ENCODE results near the gene EIPR1. TPM values are rescaled to one million over a fixed set of nuclear protein-coding genes. Genes with fewer than 3 reads are reported as not detected.

EIPR1 gene
- polyA plus RNA-seq, 1 donor (not counting 4 experiments of a cell fraction or from before 2014, with no cell fraction given), result 44.3 TPM

GRCh38 chr2:3244486-3244885, 133.1 kb downstream of the EIPR1 start:
- Histone ChIP-seq H4K20me1 (ENCODE audit: control insufficient read depth, extremely low read depth, insufficient read depth, low read length) (no peaks in the 10 kb centered on the region), H3K9me1 (ENCODE audit: control insufficient read depth, extremely low read depth, insufficient read depth, low read length) (no peaks in the 10 kb centered on the region), H3K9me3 (ENCODE audit: control insufficient read depth, low read depth, low read length) (no peaks in the 10 kb centered on the region), H3K79me2 (ENCODE audit: control insufficient read depth, insufficient read depth, low read length) (no peaks in the 10 kb centered on the region), H3K27me3 (ENCODE audit: control insufficient read depth, extremely low read depth, insufficient read depth, low read length) (no peaks in the 10 kb centered on the region), H3K9ac (ENCODE audit: control insufficient read depth, extremely low read depth, insufficient read depth, low read length) (no peak overlapping the region), H3K4me2 (ENCODE audit: control insufficient read depth, extremely low read depth, insufficient read depth, low read depth, low read length) (no peak overlapping the region), H3K27ac (ENCODE audit: control insufficient read depth, insufficient read depth, low read length) (no peak overlapping the region), H3K4me1 (ENCODE audit: control insufficient read depth, extremely low read depth, insufficient read depth, low read length) (no peaks in the 10 kb centered on the region), H3K4me3 (ENCODE audit: control insufficient read depth in 2 of 3, extremely low read depth in 1 of 3, insufficient read depth in 2 of 3, low read depth in 1 of 3, low read length in 3 of 3) (no peak overlapping the region), H3K36me3 (ENCODE audit: control insufficient read depth in 2 of 2, extremely low read depth in 1 of 2, insufficient read depth in 2 of 2, low read length in 2 of 2) (no peaks in the 10 kb centered on the region), H2AFZ (ENCODE audit: control insufficient read depth, low read length) (no peak overlapping the region)
- FAIRE-seq (no peak), DNase-seq (ENCODE audit: low read depth, low spot score) (no peak)
- dilution Hi-C loops (cut with MboI; ENCODE audit: extremely low pct_ligation_motif_present, low sequenced_read_pairs), result no loop called here
- TF ChIP-seq EZH2 (IDR thresholded peaks at IDR 0.05; ENCODE audit: low read length), result no peak
- no peak for TF ChIP-seq CTCF (optimal IDR thresholded peaks at IDR 0.05 in 1 of 3, IDR thresholded peaks at IDR 0.05 in 1 of 3, conservative IDR thresholded peaks at IDR 0.05 in 1 of 3; ENCODE audit: extremely low read depth in 1 of 3, insufficient read depth in 2 of 3, low read length in 3 of 3)

DNA sequence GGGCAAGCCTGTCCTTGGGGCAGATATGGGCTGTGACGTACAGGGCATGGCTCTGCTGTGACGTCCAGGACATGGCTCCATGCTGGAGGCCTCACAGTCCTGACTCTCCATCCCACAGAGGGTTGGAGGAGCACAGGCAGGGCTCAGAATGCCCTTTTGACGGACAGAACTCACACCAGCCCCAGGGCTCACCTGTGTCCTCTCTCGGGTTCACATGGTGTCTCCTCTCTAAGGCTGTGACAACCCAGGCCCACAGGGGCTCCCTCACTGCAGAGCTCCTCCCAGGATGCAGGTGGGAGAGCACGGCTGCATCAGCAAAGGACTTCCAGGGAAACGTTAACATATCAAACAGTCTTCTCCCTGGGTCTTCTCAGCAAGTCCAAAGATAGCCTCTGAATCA, 133.8 kb downstream of the EIPR1 start:
- DNase-seq (ENCODE audit: low read depth, low spot score), result no peak
- Histone ChIP-seq H3K4me2 (ENCODE audit: control insufficient read depth, extremely low read depth, insufficient read depth, low read depth, low read length) (no peak overlapping the region), H3K9me3 (ENCODE audit: control insufficient read depth, low read depth, low read length) (no peaks in the 10 kb centered on the region), H3K27ac (ENCODE audit: control insufficient read depth, insufficient read depth, low read length) (no peak overlapping the region), H3K9ac (ENCODE audit: control insufficient read depth, extremely low read depth, insufficient read depth, low read length) (no peak overlapping the region), H3K9me1 (ENCODE audit: control insufficient read depth, extremely low read depth, insufficient read depth, low read length) (no peaks in the 10 kb centered on the region), H4K20me1 (ENCODE audit: control insufficient read depth, extremely low read depth, insufficient read depth, low read length) (no peaks in the 10 kb centered on the region), H3K36me3 (ENCODE audit: control insufficient read depth in 2 of 2, extremely low read depth in 1 of 2, insufficient read depth in 2 of 2, low read length in 2 of 2) (no peaks in the 10 kb centered on the region), H3K4me1 (ENCODE audit: control insufficient read depth, extremely low read depth, insufficient read depth, low read length) (no peaks in the 10 kb centered on the region), H3K4me3 (ENCODE audit: control insufficient read depth in 2 of 3, extremely low read depth in 1 of 3, insufficient read depth in 2 of 3, low read depth in 1 of 3, low read length in 3 of 3) (no peak overlapping the region), H3K79me2 (ENCODE audit: control insufficient read depth, insufficient read depth, low read length) (no peaks in the 10 kb centered on the region), H3K27me3 (ENCODE audit: control insufficient read depth, extremely low read depth, insufficient read depth, low read length) (no peaks in the 10 kb centered on the region), H2AFZ (ENCODE audit: control insufficient read depth, low read length) (no peak overlapping the region)
- TF ChIP-seq EZH2 (IDR thresholded peaks at IDR 0.05; ENCODE audit: low read length) (no peak), CTCF (optimal IDR thresholded peaks at IDR 0.05 in 1 of 3, IDR thresholded peaks at IDR 0.05 in 1 of 3, conservative IDR thresholded peaks at IDR 0.05 in 1 of 3; ENCODE audit: extremely low read depth in 1 of 3, insufficient read depth in 2 of 3, low read length in 3 of 3) (no peak)
- no peak for FAIRE-seq
- dilution Hi-C loops (cut with MboI; ENCODE audit: extremely low pct_ligation_motif_present, low sequenced_read_pairs), result no loop called here
